Measurements from ENCODE around the gene HNRNPLL. TPM values are rescaled to one million over a fixed set of nuclear protein-coding genes. Genes with fewer than 3 reads are reported as not detected.

Gene HNRNPLL
- total and polyA plus RNA-seq, 2 of the 8 experiments (the other 6 are each of a cell fraction or from before 2014, with no cell fraction given) = 18.6 to 69.3 TPM

- TF ChIP-seq CBX8 (IDR thresholded peaks at IDR 0.05; ENCODE audit: borderline replicate concordance, low read depth, low read length) (no peak), NANOG (IDR thresholded peaks at IDR 0.05; ENCODE audit: insufficient read depth, low read depth, low read length, poor library complexity, severe bottlenecking) (no peak), RXRA (IDR thresholded peaks at IDR 0.05; ENCODE audit: insufficient read depth, low read depth, low read length) (no peak), TBP (IDR thresholded peaks at IDR 0.05; ENCODE audit: low read depth, low read length) (no peak), SRF (IDR thresholded peaks at IDR 0.05; ENCODE audit: low read depth, low read length) (no peak), CBX5 (IDR thresholded peaks at IDR 0.05; ENCODE audit: low read depth, low read length) (no peak), ASH2L (IDR thresholded peaks at IDR 0.05; ENCODE audit: low read length) (no peak)
Observed at GRCh38 chr2:38626326-38627035, 23.8 kb upstream of the HNRNPLL start (continued).

Measured in H1 (cell line).